Trophoblast cell (in vitro differentiated cells and primary cell): ENCODE results near the gene TTC39A.

Experiments used
- DNase-seq, 2 donors: peaks; one replicate each; pipeline ENCODE4 v3.0.0-alpha.2; 2016
- H2AFZ ChIP-seq: 2 replicates; pipeline ENCODE4 v1.6.1; 2013; ENCODE audit warnings: low read length, moderate library complexity, mild to moderate bottlenecking; ENCODE audit not compliant: insufficient read depth, poor library complexity
- H2AK5ac ChIP-seq: 2 replicates; pipeline ENCODE4 v1.6.1; 2013; ENCODE audit warnings: mild to moderate bottlenecking, low read length
- H2BK120ac ChIP-seq: 2 replicates; pipeline ENCODE4 v1.6.1; 2013; ENCODE audit warnings: low read length, mild to moderate bottlenecking, moderate library complexity; ENCODE audit not compliant: insufficient read depth, poor library complexity
- H2BK12ac ChIP-seq: 2 replicates; pipeline ENCODE4 v1.6.1; 2013; ENCODE audit warnings: mild to moderate bottlenecking, low read length, moderate library complexity
- H2BK5ac ChIP-seq: 2 replicates; pipeline ENCODE4 v1.6.1; 2013; ENCODE audit warnings: low read length, low read depth, moderate library complexity, mild to moderate bottlenecking; ENCODE audit not compliant: poor library complexity
- H3K14ac ChIP-seq: 2 replicates; pipeline ENCODE4 v1.6.1; 2013; ENCODE audit warnings: mild to moderate bottlenecking, low read length
- H3K18ac ChIP-seq: 2 replicates; pipeline ENCODE4 v1.6.1; 2013; ENCODE audit warnings: mild to moderate bottlenecking, low read length
- H3K23ac ChIP-seq: 2 replicates; pipeline ENCODE4 v1.6.1; 2013; ENCODE audit warnings: low read length
- H3K27ac ChIP-seq: 2 replicates; pipeline ENCODE4 v1.5.1; 2013; ENCODE audit warnings: low read depth, mild to moderate bottlenecking, inconsistent platforms, low read length, moderate library complexity
- H3K27me3 ChIP-seq: 2 replicates; pipeline ENCODE4 v1.6.1; 2013; ENCODE audit warnings: inconsistent platforms, mild to moderate bottlenecking, low read length, moderate library complexity; ENCODE audit not compliant: insufficient read depth
- H3K36me3 ChIP-seq, 2 experiments: 1 replicate in 1 of 2; 2 replicates in 1 of 2; pipeline ENCODE4 v1.6.1; 2013; ENCODE audit warnings: low read length in 2 of 2, mild to moderate bottlenecking in 2 of 2, moderate library complexity in 1 of 2; ENCODE audit not compliant: insufficient read depth in 2 of 2, control insufficient read depth in 1 of 2
- H3K4ac ChIP-seq: 2 replicates; pipeline ENCODE4 v1.6.1; 2013; ENCODE audit warnings: low read depth, mild to moderate bottlenecking, low read length, moderate library complexity
- H3K4me1 ChIP-seq, 2 experiments: 1 replicate in 1 of 2; 2 replicates in 1 of 2; pipeline ENCODE4 v1.6.1; 2013; ENCODE audit warnings: low read length in 2 of 2, mild to moderate bottlenecking in 2 of 2, moderate library complexity in 1 of 2; ENCODE audit not compliant: insufficient read depth in 2 of 2, control insufficient read depth in 1 of 2
- H3K4me2 ChIP-seq: 2 replicates; pipeline ENCODE4 v1.6.1; 2013; ENCODE audit warnings: inconsistent platforms, mild to moderate bottlenecking, low read length, moderate library complexity
- H3K4me3 ChIP-seq: 2 replicates; pipeline ENCODE4 v1.5.1; 2013; ENCODE audit warnings: mild to moderate bottlenecking, low read depth, low read length, inconsistent platforms
- H3K79me1 ChIP-seq: one replicate; pipeline ENCODE4 v1.6.1; 2013; ENCODE audit warnings: low read length
- H3K79me2 ChIP-seq: 2 replicates; pipeline ENCODE4 v1.6.1; 2013; ENCODE audit warnings: low read length, mild to moderate bottlenecking; ENCODE audit not compliant: control insufficient read depth, insufficient read depth, poor library complexity
- H3K9ac ChIP-seq: 2 replicates; pipeline ENCODE4 v1.6.1; 2013; ENCODE audit warnings: mild to moderate bottlenecking, low read length
- H3K9me3 ChIP-seq: 2 replicates; pipeline ENCODE4 v1.6.1; 2013; ENCODE audit warnings: low read depth, mild to moderate bottlenecking, control low read depth, inconsistent platforms, low read length; ENCODE audit not compliant: insufficient read depth
- H4K12ac ChIP-seq: 2 replicates; pipeline ENCODE4 v1.6.1; 2013; ENCODE audit warnings: low read depth, mild to moderate bottlenecking, low read length, moderate library complexity
- H4K8ac ChIP-seq: 2 replicates; pipeline ENCODE4 v1.6.1; 2013; ENCODE audit warnings: low read depth, mild to moderate bottlenecking, low read length, moderate library complexity
- H4K91ac ChIP-seq: one replicate; pipeline ENCODE4 v1.6.1; 2013; ENCODE audit warnings: low read depth, mild to moderate bottlenecking, low read length, moderate library complexity
- WGBS: extraction: QIAGEN DNeasy Blood & Tissue Kit; methylation state at CpG from one replicate; pipeline ENCODE4 v1.1.7; 2013; ENCODE audit warnings: missing lambda C conversion rate; ENCODE audit not compliant: insufficient read length, insufficient coverage; ENCODE audit errors: extremely low coverage; 5-methylcytosine and 5-hydroxymethylcytosine counted together

The TTC39A gene

DNA sequence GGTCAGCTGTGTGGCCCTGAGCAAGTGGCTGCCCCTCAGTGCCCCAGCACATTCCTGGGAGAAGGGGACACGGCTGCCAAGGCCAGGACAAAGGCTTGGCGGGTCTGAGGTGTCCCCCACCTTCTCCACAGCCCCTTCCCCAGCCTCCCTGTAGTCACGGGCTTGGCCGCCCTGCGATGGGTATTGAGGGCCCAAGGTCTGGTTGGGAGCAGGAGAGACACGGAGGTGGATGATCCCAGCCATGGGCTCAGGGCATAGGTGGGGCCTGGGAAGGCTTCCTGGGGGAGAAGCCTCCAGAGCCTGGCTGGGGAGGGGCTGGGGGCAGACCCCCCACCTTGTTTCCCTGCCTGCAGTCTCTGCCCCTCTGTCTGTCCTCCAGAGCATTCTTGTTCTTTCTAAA lies 27.0 kb downstream of the TTC39A start:
- H3K79me1 ChIP-seq = no peaks in the 10 kb centered on the region
- no peak overlapping the region for H4K12ac ChIP-seq
- H2AK5ac ChIP-seq = no peak overlapping the region
- no peak overlapping the region for H3K23ac ChIP-seq
- no peak overlapping the region for H3K18ac ChIP-seq
- no peak overlapping the region for H4K91ac ChIP-seq
- no peak for DNase-seq
- H2BK120ac ChIP-seq = no peak overlapping the region
- H3K4ac ChIP-seq = no peak overlapping the region
- no peak overlapping the region for H3K27ac ChIP-seq
- no peak overlapping the region for H3K14ac ChIP-seq
- no CpG with 5 or more reads among the region's 6 CpGs for WGBS
- no peaks in the 10 kb centered on the region for H3K27me3 ChIP-seq
- H3K9me3 ChIP-seq = peaks cover 8% of the 10 kb centered on the region
- H3K36me3 ChIP-seq = no peaks in the 10 kb centered on the region
- no peak overlapping the region for H4K8ac ChIP-seq
- no peaks in the 10 kb centered on the region for H3K79me2 ChIP-seq
- no peak overlapping the region for H2AFZ ChIP-seq
- H3K4me2 ChIP-seq = no peak overlapping the region
- H3K9ac ChIP-seq = no peak overlapping the region
- no peaks in the 10 kb centered on the region for H3K4me1 ChIP-seq
- no peak overlapping the region for H3K4me3 ChIP-seq
- H2BK12ac ChIP-seq = no peak overlapping the region
- no peak overlapping the region for H2BK5ac ChIP-seq

DNA sequence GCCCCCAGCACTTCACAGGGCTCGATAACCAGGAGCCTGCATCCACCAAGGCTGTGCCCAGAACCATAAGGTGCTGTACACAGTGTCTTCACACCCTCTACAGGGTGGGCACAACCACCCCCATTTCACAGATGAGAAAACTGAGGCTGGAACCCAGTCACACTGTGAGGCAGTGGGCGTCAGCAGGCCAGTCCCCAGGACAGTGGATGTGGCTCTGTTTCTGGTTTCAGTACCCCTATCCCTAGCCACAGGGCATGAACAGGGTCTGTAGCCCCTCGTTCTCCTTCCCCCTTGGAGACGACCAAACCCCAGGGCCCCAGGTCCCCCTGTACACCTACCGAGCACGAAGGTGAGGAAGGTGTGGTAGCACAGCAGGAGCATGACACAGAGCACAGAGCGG lies 27.6 kb downstream of the TTC39A start:
- no peak overlapping the region for H3K18ac ChIP-seq
- DNase-seq = no peak
- H2BK12ac ChIP-seq = no peak overlapping the region
- no peak overlapping the region for H2AK5ac ChIP-seq
- no peak overlapping the region for H3K9ac ChIP-seq
- no peak overlapping the region for H3K4ac ChIP-seq
- H3K79me1 ChIP-seq = no peaks in the 10 kb centered on the region
- H3K4me3 ChIP-seq = no peak overlapping the region
- no peak overlapping the region for H4K91ac ChIP-seq
- no peak overlapping the region for H2AFZ ChIP-seq
- peaks cover 8% of the 10 kb centered on the region for H3K9me3 ChIP-seq
- H3K79me2 ChIP-seq = no peaks in the 10 kb centered on the region
- H3K23ac ChIP-seq = no peak overlapping the region
- H3K27ac ChIP-seq = no peak overlapping the region
- whole genome bisulfite sequencing = no CpG with 5 or more reads among the region's 7 CpGs
- no peak overlapping the region for H2BK120ac ChIP-seq
- no peak overlapping the region for H4K8ac ChIP-seq
- no peaks in the 10 kb centered on the region for H3K4me1 ChIP-seq
- H3K4me2 ChIP-seq = no peak overlapping the region
- H3K14ac ChIP-seq = no peak overlapping the region
- no peak overlapping the region for H2BK5ac ChIP-seq
- H3K36me3 ChIP-seq = no peaks in the 10 kb centered on the region
- no peaks in the 10 kb centered on the region for H3K27me3 ChIP-seq
- no peak overlapping the region for H4K12ac ChIP-seq

DNA sequence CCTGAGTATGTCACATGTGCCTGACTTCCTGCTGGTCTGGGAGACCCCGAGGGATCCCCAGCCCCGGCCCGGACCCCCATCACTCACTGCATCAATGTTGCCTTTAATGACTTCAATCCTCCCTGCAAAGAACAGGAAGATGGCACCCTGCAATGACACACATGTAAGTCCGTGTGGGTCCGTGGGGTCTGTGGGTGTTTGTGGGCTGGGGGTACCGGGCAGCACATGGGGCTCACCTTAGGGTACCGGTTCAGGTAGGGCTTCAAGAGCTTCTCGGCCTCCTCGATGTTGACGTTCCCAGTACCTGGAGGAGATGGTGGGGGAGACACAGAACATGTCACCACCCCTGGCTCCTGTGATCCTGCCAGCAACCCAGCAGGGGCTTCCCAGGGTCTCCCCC lies 28.1 kb downstream of the TTC39A start:
- H2BK12ac ChIP-seq = no peak overlapping the region
- no peak overlapping the region for H3K27ac ChIP-seq
- H3K79me1 ChIP-seq = no peaks in the 10 kb centered on the region
- H2AK5ac ChIP-seq = no peak overlapping the region
- H2AFZ ChIP-seq = no peak overlapping the region
- no peak overlapping the region for H4K8ac ChIP-seq
- H3K23ac ChIP-seq = no peak overlapping the region
- no peak overlapping the region for H3K4ac ChIP-seq
- H2BK120ac ChIP-seq = no peak overlapping the region
- no CpG with 5 or more reads among the region's 10 CpGs for WGBS
- H3K14ac ChIP-seq = no peak overlapping the region
- H3K79me2 ChIP-seq = no peaks in the 10 kb centered on the region
- no peak overlapping the region for H3K4me3 ChIP-seq
- no peak overlapping the region for H3K9ac ChIP-seq
- H2BK5ac ChIP-seq = no peak overlapping the region
- peaks cover 10% of the 10 kb centered on the region for H3K9me3 ChIP-seq
- DNase-seq = no peak
- no peak overlapping the region for H3K18ac ChIP-seq
- no peaks in the 10 kb centered on the region for H3K4me1 ChIP-seq
- H4K91ac ChIP-seq = no peak overlapping the region
- H3K27me3 ChIP-seq = no peaks in the 10 kb centered on the region
- H4K12ac ChIP-seq = no peak overlapping the region
- H3K36me3 ChIP-seq = no peaks in the 10 kb centered on the region
- no peak overlapping the region for H3K4me2 ChIP-seq

DNA sequence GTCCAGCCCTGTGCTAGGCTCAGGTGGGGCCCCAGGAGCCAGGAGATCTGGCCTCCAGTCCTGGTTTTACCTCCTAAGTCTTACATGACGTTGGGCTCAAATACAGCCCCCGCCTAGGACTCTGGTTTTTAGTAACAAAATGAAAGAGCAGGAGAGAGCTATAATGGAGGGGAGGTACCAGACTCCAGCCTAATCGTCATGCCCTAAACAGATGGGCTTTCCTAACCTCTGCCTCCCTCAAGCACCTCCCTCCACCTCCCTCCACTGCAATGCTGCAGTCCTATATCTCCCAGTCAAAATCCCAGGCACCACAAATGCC lies 28.6 kb downstream of the TTC39A start:
- Histone ChIP-seq H2BK5ac (no peak overlapping the region), H2AK5ac (no peak overlapping the region), H3K4me3 (no peak overlapping the region), H3K4me1 (no peaks in the 10 kb centered on the region), H3K36me3 (no peaks in the 10 kb centered on the region), H4K8ac (no peak overlapping the region), H3K23ac (no peak overlapping the region), H3K79me2 (no peaks in the 10 kb centered on the region), H3K18ac (no peak overlapping the region), H2AFZ (no peak overlapping the region), H3K4ac (no peak overlapping the region), H2BK120ac (no peak overlapping the region), H3K27ac (no peak overlapping the region), H3K4me2 (no peak overlapping the region), H4K91ac (no peak overlapping the region), H2BK12ac (no peak overlapping the region), H3K9me3 (peaks cover 10% of the 10 kb centered on the region), H3K27me3 (no peaks in the 10 kb centered on the region), H3K79me1 (no peaks in the 10 kb centered on the region), H4K12ac (no peak overlapping the region), H3K14ac (no peak overlapping the region), H3K9ac (no peak overlapping the region)
- no peak for DNase-seq
- no CpG with 5 or more reads among the region's 3 CpGs for WGBS
